ENCODE data around the gene COG3. TPM values are rescaled to one million over a fixed set of nuclear protein-coding genes. Genes with fewer than 3 reads are reported as not detected.

The COG3 gene
- total and polyA plus RNA-seq, 2 of the 13 experiments (the other 11 are each of a cell fraction or from before 2014, with no cell fraction given), result 37.8 to 47.5 TPM

GRCh38 chr13:45417790-45418534 is 46.8 kb upstream of the COG3 start, which contains the start of gene SLC25A30 (continued):
- peak; percentile 83; the same call in 1 of the 2 replicates for TF ChIP-seq ARID4A (CRISPR knock-in tag; IDR thresholded peaks at IDR 0.05; ENCODE audit: borderline replicate concordance)
- TF ChIP-seq NR2C2 (CRISPR knock-in tag; IDR thresholded peaks at IDR 0.05; ENCODE audit: borderline replicate concordance), result peak; percentile 43; the same call in 1 of the 2 replicates
- peak; percentile 67; the same call in 1 of the 2 replicates for TF ChIP-seq ZNF580 (CRISPR knock-in tag; IDR thresholded peaks at IDR 0.05; ENCODE audit: borderline replicate concordance, low read depth)
- TF ChIP-seq HOXA5 (CRISPR knock-in tag; IDR thresholded peaks at IDR 0.05), result peak; percentile 83
- no peak for TF ChIP-seq KDM5A (IDR thresholded peaks at IDR 0.05; ENCODE audit: borderline replicate concordance, low read length)
- TF ChIP-seq MXD4 (CRISPR knock-in tag; IDR thresholded peaks at IDR 0.05), result no peak
- TF ChIP-seq ZFP82 (CRISPR knock-in tag; IDR thresholded peaks at IDR 0.05; ENCODE audit: borderline replicate concordance), result 0 out of 2 replicates have a peak, but pooled peaks have one; percentile 14
- peak; percentile 48; the same call in 1 of the 2 replicates for TF ChIP-seq THAP11 (CRISPR knock-in tag; IDR thresholded peaks at IDR 0.05)
- 0 out of 2 replicates have a peak, but pooled peaks have one; percentile 34 for TF ChIP-seq ZXDC (CRISPR knock-in tag; IDR thresholded peaks at IDR 0.05)
- no peak for TF ChIP-seq ZBTB4 (CRISPR knock-in tag; IDR thresholded peaks at IDR 0.05; ENCODE audit: borderline replicate concordance)
- TF ChIP-seq ZNF354B (CRISPR knock-in tag; IDR thresholded peaks at IDR 0.05), result no peak
- no peak for TF ChIP-seq SMC3 (IDR thresholded peaks at IDR 0.05; ENCODE audit: low read length)
- no peak for TF ChIP-seq MAFF (IDR thresholded peaks at IDR 0.05; ENCODE audit: low read depth, low read length)
- TF ChIP-seq CREBL2 (CRISPR knock-in tag; IDR thresholded peaks at IDR 0.05; ENCODE audit: borderline replicate concordance), result no peak
- TF ChIP-seq HNRNPH1 (optimal IDR thresholded peaks at IDR 0.05; ENCODE audit: low read depth, low read length), result no peak
- TF ChIP-seq ZNF879 (CRISPR knock-in tag; IDR thresholded peaks at IDR 0.05), result no peak
- TF ChIP-seq ARID2 (CRISPR knock-in tag; IDR thresholded peaks at IDR 0.05; ENCODE audit: borderline replicate concordance), result no peak
- no peak for TF ChIP-seq SNRNP70 (IDR thresholded peaks at IDR 0.05; ENCODE audit: low read depth, low read length)
